Measurements from ENCODE around the gene ELFN1.

Gene ELFN1

DNA sequence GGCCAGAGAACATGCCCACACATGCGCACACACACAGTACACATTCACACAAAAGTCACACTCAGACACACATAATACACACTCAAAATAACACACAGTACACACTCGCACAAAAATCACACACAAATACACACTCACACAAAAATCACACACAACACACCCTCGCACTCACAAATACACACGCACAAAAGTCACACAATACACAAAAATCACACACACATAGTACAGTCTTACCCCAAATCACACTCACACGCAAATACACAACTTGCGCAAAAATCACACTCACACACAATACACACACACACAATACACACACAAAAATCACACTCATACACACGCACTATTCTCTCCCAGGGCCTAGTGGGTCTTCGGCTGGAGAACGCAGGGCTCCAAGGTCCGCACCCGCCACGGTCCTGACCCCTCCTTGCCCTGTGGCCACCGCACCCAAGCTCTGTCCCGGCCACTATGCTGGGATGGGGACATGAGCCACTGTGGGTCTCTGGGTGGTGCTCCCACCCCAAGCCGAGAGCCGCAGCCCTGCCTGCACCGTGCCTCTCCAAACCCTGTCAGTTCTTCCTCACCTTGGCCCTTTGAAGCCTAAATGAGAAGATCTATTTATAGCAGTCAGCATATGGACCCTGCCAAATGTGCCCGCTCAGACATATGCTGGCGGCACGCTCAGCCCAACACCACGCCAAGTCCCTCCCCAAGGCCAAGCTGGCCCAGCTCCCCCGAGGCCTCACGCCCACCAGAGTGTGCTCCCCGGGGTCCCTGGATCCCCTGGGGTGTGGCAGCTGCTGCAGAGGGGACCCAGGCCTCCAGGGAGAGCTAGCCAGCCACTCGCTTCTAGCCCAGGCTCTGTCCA is 55.9 kb downstream of the ELFN1 start:
- DNase-seq (ENCODE audit: low read depth): no peak

DNA sequence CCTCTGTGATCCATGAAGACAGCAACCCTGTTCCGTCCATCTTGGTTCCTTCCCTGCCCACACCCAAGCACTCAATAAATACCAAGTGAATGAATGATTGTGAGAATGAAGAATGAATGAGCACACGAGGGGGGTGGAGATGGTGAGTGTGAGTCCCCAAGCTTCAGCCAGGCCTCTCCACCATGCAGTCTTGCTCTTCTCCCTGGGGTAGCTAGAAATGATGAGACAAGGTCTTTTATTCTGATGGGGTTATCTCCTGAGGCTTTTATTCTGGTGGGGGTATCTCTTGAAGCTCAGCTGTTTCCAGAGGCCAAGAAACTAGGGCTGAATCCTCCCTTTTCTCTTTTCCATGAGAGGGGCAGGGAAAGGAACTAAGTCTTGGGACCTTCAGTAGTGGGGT is 57.0 kb downstream of the ELFN1 start:
- no peak for DNase-seq (ENCODE audit: low read depth)

DNA sequence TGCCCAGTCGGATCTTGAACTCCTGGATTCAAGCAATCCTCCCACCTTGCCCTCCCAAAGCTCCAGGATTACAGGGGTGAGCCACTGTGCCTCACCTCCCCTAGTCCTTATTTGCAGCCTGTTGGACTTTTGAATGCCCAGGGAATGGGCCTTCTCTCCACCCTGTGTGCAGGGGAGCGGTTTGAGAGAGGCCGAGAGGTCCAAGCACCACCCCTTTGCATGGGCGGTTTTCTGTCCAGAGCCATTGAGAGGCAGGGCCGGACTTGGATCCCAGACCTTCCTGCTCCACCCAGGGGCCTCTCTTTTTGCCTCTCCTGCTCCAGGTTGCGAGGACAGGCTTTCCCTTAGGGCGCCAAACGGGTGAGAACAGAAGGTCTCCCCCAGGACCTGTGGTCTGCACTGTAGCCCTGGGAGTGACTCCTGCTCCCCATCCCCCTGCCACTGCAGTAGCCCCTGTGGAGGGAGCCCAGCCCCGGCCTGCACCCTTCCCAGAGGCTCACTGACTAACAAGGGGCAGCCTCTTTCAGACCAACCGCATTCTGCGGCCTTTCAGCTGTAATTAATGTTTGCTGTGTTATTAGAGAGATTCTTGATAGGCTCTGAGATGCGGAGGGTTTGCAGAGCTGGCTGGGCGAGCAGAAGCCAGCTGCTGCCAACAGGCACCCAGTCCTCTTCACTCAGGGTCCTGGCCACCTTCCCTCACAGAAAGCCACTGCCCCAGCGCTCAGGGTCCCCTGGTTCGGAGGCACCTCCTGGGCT is 57.9 kb downstream of the ELFN1 start:
- DNase-seq (ENCODE audit: low read depth): no peak

DNA sequence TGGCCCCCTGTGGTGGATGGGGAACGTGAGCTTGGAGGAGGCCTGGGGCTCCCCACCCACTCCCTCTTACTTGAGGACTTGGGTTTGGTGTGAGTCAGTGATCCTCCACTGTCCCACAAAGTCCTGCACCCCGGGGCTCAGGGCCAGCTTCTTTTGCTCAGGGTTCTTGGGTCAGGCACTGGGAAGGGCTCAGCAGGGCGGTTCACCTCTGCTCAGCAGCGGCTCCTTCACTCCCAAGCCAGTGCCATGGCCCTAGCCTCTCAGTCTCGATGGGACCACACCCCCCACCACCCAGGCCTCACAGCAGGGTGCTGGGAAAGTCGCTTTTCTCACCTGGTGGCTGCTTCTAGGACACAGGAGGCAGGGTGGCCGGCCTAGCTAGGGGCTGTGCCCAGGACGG is 59.1 kb downstream of the ELFN1 start:
- DNase-seq (ENCODE audit: low read depth): no peak

- no peak for DNase-seq (ENCODE audit: low read depth)
Observed at GRCh38 chr7:1729773-1730172, 59.7 kb downstream of the ELFN1 start.

GRCh38 chr7:1732072-1732471 is 62.0 kb downstream of the ELFN1 start:
- DNase-seq (ENCODE audit: low read depth): no peak

GRCh38 chr7:1732645-1733044 is 62.6 kb downstream of the ELFN1 start:
- no peak for DNase-seq (ENCODE audit: low read depth)

DNA sequence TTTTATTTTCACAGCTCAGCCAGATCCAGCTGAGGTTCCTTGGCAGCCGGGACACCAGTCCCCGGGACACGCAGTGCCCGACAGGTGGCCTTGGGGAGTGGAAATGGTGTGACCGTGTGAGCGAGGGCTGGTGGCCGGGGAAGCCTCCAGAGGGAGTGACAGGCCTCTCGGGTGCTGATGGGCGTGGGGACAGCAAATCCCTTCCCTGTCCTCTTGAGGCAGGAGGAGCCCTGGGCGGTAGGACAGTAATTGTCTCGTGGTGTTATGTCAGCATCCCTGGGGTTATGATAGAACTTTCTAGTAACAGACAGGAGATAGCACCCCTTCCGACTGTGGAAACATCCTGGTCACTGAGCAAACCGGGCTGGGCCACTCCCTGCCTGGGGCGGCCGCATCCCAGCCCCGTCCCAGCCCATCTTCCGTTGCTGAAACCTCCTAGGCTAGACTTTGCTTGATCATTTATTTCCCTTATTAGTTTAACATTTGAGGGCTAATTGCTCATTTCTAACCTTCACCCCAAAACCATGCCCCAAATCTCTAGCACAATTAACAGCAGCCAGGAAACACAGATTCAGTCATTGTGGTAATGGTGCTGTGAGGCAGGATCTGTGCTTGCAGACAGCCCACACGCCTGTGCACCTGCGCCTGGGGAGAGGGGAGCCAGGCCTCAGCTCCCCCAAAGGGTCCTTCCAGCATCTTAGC is 63.3 kb downstream of the ELFN1 start:
- DNase-seq (ENCODE audit: low read depth): no peak

GRCh38 chr7:1733908-1734730 is 64.0 kb downstream of the ELFN1 start:
- no peak for DNase-seq (ENCODE audit: low read depth)

DNA sequence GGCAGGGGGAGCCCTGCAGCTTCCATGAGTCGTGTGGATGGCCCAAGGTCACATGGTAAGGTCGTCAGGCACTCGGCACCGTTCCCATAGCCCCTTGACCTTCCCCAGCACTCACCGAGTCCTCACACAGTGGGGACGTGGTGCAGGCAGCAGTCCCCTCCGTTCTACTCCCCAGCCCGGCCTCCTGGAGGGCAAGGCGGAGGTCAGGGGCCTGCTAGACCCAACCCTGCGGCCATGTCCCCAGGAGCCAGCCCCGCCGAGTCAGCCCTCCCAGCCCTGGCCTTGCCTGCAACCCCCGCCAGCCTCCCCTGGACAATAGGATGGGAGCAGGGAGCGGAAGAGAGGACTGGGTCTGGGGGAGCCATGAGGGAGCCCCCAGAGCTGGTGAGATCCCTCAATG is 65.2 kb downstream of the ELFN1 start:
- DNase-seq (ENCODE audit: low read depth): no peak

GRCh38 chr7:1735806-1736483 is 65.9 kb downstream of the ELFN1 start:
- no peak for DNase-seq (ENCODE audit: low read depth)

DNA sequence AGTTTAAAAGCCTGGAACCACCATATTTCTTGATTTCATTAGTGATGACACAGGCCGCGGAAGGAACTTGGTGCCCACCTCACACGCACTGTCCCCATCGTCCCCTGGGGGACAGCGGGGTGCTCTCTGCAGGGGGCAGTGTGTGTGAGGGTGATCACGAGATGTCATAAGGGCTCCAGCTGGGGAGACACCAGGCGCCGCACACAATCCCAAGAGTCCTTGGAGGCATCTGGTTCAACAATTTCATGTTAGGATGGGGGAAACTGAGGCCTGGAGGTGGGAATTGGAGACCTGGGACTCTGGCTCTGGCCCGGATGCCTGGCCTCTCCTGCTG is 66.4 kb downstream of the ELFN1 start:
- DNase-seq (ENCODE audit: low read depth): no peak

- DNase-seq (ENCODE audit: low read depth): no peak
Observed at GRCh38 chr7:1736830-1737229, 66.8 kb downstream of the ELFN1 start.

- no peak for DNase-seq (ENCODE audit: low read depth)
Observed at GRCh38 chr7:1737523-1737922, 67.4 kb downstream of the ELFN1 start.

DNA sequence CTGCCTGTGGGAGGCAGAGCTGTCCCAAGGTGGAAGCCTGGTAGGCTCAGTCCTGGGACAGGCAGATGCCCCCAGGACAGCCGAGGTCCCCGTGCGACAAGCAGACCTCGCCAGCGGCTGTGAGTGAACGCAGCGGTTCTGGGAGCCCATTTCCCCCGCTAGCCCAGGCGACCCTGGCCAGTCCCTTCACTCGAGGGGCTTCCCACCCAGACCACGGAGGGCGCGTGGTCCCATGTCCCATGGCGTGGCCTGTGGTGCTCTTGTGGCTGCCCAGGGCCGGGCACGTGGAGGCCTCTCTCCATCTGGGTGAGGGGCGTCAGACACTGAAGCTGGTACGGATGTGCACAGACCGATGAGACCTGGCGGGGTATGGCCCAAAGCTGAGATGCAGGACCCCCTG is 67.9 kb downstream of the ELFN1 start:
- DNase-seq (ENCODE audit: low read depth): no peak

DNA sequence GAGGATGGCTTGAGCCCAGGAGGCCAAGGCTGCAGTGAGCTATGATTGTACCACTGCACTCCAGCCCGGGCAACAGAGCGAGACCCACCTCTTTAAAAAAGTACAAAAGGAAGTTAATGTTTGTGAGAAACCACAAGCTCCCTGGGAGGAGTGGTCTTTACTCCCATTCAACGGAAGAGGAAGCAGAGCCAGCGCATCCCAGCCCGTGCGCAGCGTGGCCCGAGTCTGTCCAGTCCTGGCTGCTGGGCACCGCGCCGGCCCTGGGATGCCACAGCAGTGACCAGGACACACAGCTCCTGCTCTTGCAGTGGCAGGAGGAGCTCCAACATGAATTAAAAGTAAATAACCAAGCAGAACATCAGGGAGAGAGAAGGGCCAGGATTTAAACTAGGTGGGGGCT is 68.4 kb downstream of the ELFN1 start:
- DNase-seq (ENCODE audit: low read depth): no peak

GRCh38 chr7:1738956-1739355 is 68.9 kb downstream of the ELFN1 start:
- DNase-seq (ENCODE audit: low read depth): no peak

- DNase-seq (ENCODE audit: low read depth): no peak
Observed at GRCh38 chr7:1739593-1739992, 69.5 kb downstream of the ELFN1 start.

DNA sequence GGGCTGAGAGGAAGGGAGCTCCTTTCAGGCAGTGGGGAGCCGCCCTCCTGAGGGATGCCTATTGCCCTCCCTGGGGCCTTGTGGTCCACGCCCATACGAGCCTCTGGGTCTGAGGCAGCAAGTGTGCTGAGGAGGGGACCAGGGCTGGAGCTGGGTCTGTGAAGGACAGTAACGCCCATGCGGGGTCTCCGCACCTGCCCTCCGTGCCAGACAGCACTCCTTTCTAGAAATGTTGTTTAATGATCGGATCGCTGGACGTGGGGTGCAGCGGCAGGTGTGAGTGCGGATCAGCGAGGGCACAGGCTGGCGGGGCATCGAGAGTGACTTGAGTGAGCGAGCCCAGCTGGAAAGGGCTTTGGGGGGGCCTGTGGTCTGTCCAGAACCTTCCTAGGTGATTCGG is 70.1 kb downstream of the ELFN1 start:
- DNase-seq (ENCODE audit: low read depth): no peak

DNA sequence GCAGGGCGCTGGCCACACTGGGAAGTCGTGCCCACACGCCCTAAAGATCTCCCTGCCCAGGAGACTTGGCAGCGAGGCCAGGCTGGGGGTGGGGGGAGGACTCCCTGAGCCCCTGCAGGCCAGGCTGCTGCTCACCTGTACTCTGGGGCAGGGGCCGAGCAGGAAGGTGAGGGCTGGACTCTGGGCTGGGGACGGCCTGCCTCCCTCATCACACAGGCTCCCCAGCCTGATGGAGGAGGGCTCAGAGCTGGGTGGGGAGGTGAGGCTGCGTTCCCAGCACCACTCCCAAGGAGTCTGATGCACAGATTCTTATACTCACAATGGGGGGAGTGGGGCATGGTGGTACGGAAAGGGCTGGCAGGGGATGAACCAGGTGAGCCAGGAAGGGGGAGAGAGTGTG is 71.2 kb downstream of the ELFN1 start:
- DNase-seq (ENCODE audit: low read depth): no peak

- no peak for DNase-seq (ENCODE audit: low read depth)
Observed at GRCh38 chr7:1741751-1742554, 71.9 kb downstream of the ELFN1 start.
